Spleen (tissue), 11 donors: Measurements from ENCODE around the gene TSSC4. TPM values are rescaled to one million over a fixed set of nuclear protein-coding genes. Genes with fewer than 3 reads are reported as not detected.

ENCODE experiments used
- DNase-seq: peaks from one replicate; pipeline ENCODE4 v3.0.0-alpha.2; 2020
- H3K27ac ChIP-seq, 8 donors: fragments of 200-600 bp; sonication (generic) in 7 of 8; 1 replicate in 4 of 8; 2 replicates in 4 of 8; pipeline versions ENCODE4 v1.5.0 to v1.8.0; 2016 to 2021; ENCODE audit warnings: inconsistent platforms in 4 of 8, mild to moderate bottlenecking in 4 of 8, moderate library complexity in 1 of 8
- H3K27me3 ChIP-seq, 7 donors: fragments of 200-600 bp; sonication (generic) in 6 of 7; replicated peaks in 1 of 7; 1 replicate in 4 of 7; 2 replicates in 3 of 7; pipeline versions ENCODE4 v1.5.0 to v1.8.0; 2016 to 2021; ENCODE audit warnings: inconsistent platforms in 3 of 7, mild to moderate bottlenecking in 1 of 7
- H3K36me3 ChIP-seq, 6 donors: fragments of 200-600 bp; sonication (generic) in 5 of 6; 1 replicate in 4 of 6; 2 replicates in 2 of 6; pipeline versions ENCODE4 v1.5.0 to v1.8.0; 2016 to 2021; ENCODE audit warnings: inconsistent platforms in 2 of 6
- H3K4me1 ChIP-seq, 6 donors: fragments of 200-600 bp; sonication (generic) in 5 of 6; 1 replicate in 3 of 6; 2 replicates in 3 of 6; pipeline versions ENCODE4 v1.5.0 to v1.8.0; 2016 to 2021; ENCODE audit warnings: inconsistent platforms in 3 of 6
- H3K4me3 ChIP-seq, 8 donors: fragments of 200-600 bp; sonication (generic) in 7 of 8; 1 replicate in 4 of 8; 2 replicates in 4 of 8; pipeline versions ENCODE4 v1.5.0 to v1.8.0; 2016 to 2021; ENCODE audit warnings: inconsistent platforms in 4 of 8, mild to moderate bottlenecking in 4 of 8, moderate library complexity in 2 of 8
- H3K9me3 ChIP-seq, 8 donors: fragments of 200-600 bp; sonication (generic) in 7 of 8; 1 replicate in 4 of 8; 2 replicates in 4 of 8; pipeline versions ENCODE4 v1.5.0 to v1.8.0; 2016 to 2021; ENCODE audit warnings: inconsistent platforms in 4 of 8
- POLR2A ChIP-seq, 3 donors: fragments of 450-650 bp; IDR thresholded peaks; one replicate each; pipeline ENCODE4 v1.5.1; 2017; ENCODE audit warnings: antibody characterized with exemption in 3 of 3, mild to moderate bottlenecking in 1 of 3
- POLR2AphosphoS5 ChIP-seq, 3 donors: sonication (generic); formaldehyde crosslinking; IDR thresholded peaks; one replicate each; pipeline ENCODE4 v1.5.1; 2017; ENCODE audit warnings: antibody characterized with exemption in 3 of 3
- WGBS, 5 donors: extraction: QIAGEN DNeasy Blood & Tissue Kit in 3 of 5; methylation state at CpG; one replicate each; pipeline versions ENCODE4 v1.1.5 to v1.1.7; 2013 to 2018; 5-methylcytosine and 5-hydroxymethylcytosine counted together
- intact Hi-C: fragments of 100-400 bp; cut with DNase I; formaldehyde crosslinking; loops from one replicate; pipeline ENCODE4 v1.15.0; 2023; ENCODE audit warnings: low total_unique reads
- polyA plus RNA-seq, 3 donors: library from polyadenylated mRNA; stranded (reverse); fragments of 200-250 nt; gene quantifications; one replicate each; pipeline ENCODE4 v1.2.1, GENCODE V29; 2013
- total RNA-seq, 7 donors: library from RNA; depleted of rRNA in 3 of 7; stranded (reverse); fragments of >200 nt in 3 of 7; fragmentation: NEBNext Ultra II Directional in 4 of 7; extraction: Animal tissue kit (Norgen Biotek cat#: 25700) in 4 of 7; gene quantifications; one replicate each; pipeline versions ENCODE4 v1.1.0 to v1.2.1, GENCODE V29; 2016 to 2021
- TF ChIP-seq, protein P1 (sequence below), 11 experiments: fragments of 200-600 bp in 7 of 11; fragments of 450-650 bp in 4 of 11; sonication (generic) in 4 of 11; IDR thresholded peaks in 8 of 11; conservative IDR thresholded peaks in 3 of 11; 1 replicate in 7 of 11; 2 replicates in 4 of 11; pipeline versions ENCODE4 v1.4.0 to v1.8.0; 2016 to 2021; ENCODE audit warnings: antibody characterized with exemption in 11 of 11, inconsistent platforms in 4 of 11, mild to moderate bottlenecking in 1 of 11
- donor health status: healthy with polysubstance abuse.
- donor health status: DM: no; HTN: no; CAD: no; lungs with moderate emphysema.
- donor health status: DM: no; HTN: no; CAD: no.
- donor health status: Bipolar disorder and iron deficiency.
- donor health status: healthy.
- donor health status: DM: no; HTN: no; CAD: no.
- donor health status: DM: yes; HTN: yes; CAD: no.

TSSC4 gene
- total and polyA plus RNA-seq, 10 donors: 28.7 to 94.4 (median 43.7) TPM

GRCh38 chr11:2382936-2383851 is 17.4 kb upstream of the TSSC4 start:
- Histone ChIP-seq H3K36me3 (peaks cover 0 to 20% (median 0%) of the 10 kb centered on the region in 6 donors), H3K27ac (peak overlapping the region; percentile 68 to 98 (median 92)), H3K9me3 (no peaks in the 10 kb centered on the region), H3K27me3 (peaks cover 0 to under 1% (median 0%) of the 10 kb centered on the region in 7 donors), H3K4me3 (peak overlapping the region in 4 of 8 donors; percentile 1 to 66 (median 8)), H3K4me1 (peaks cover 77 to 100% (median 97%) of the 10 kb centered on the region in 6 donors)
- intact Hi-C loops: no loop called here
- peak; percentile 86 for DNase-seq
- TF ChIP-seq POLR2A (IDR thresholded peaks at IDR 0.05): no peak
- TF ChIP-seq, protein P1, sequence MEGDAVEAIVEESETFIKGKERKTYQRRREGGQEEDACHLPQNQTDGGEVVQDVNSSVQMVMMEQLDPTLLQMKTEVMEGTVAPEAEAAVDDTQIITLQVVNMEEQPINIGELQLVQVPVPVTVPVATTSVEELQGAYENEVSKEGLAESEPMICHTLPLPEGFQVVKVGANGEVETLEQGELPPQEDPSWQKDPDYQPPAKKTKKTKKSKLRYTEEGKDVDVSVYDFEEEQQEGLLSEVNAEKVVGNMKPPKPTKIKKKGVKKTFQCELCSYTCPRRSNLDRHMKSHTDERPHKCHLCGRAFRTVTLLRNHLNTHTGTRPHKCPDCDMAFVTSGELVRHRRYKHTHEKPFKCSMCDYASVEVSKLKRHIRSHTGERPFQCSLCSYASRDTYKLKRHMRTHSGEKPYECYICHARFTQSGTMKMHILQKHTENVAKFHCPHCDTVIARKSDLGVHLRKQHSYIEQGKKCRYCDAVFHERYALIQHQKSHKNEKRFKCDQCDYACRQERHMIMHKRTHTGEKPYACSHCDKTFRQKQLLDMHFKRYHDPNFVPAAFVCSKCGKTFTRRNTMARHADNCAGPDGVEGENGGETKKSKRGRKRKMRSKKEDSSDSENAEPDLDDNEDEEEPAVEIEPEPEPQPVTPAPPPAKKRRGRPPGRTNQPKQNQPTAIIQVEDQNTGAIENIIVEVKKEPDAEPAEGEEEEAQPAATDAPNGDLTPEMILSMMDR (IDR thresholded peaks at IDR 0.05 in 8 of 11, conservative IDR thresholded peaks at IDR 0.05 in 3 of 11): no peak
- TF ChIP-seq POLR2AphosphoS5 (IDR thresholded peaks at IDR 0.05): peak; percentile 75 to 79 (median 78)
- 28 to 44% (median 40%) methylated on average over 12 to 26 of the region's 26 CpGs for WGBS, 5 donors

- Histone ChIP-seq H3K27me3 (no peaks in the 10 kb centered on the region), H3K4me1 (peaks cover 86 to 100% (median 97%) of the 10 kb centered on the region in 6 donors), H3K36me3 (peaks cover 0 to 27% (median 0%) of the 10 kb centered on the region in 6 donors), H3K4me3 (peak overlapping the region in 6 of 8 donors; percentile 10 to 66 (median 28)), H3K9me3 (no peaks in the 10 kb centered on the region), H3K27ac (peak overlapping the region; percentile 68 to 98 (median 92))
- TF ChIP-seq POLR2A (IDR thresholded peaks at IDR 0.05): no peak
- peak in 1 of 3 donors; percentile 52 for TF ChIP-seq POLR2AphosphoS5 (IDR thresholded peaks at IDR 0.05)
- TF ChIP-seq, protein P1 (IDR thresholded peaks at IDR 0.05 in 8 of 11, conservative IDR thresholded peaks at IDR 0.05 in 3 of 11): no peak
- WGBS, 5 donors: 44 to 58% (median 53%) methylated on average over 26 to 33 of the region's 33 CpGs
- intact Hi-C loops: no loop called here
- DNase-seq: peak; percentile 89
Measured at GRCh38 chr11:2383852-2384804, 16.4 kb upstream of the TSSC4 start.

DNA sequence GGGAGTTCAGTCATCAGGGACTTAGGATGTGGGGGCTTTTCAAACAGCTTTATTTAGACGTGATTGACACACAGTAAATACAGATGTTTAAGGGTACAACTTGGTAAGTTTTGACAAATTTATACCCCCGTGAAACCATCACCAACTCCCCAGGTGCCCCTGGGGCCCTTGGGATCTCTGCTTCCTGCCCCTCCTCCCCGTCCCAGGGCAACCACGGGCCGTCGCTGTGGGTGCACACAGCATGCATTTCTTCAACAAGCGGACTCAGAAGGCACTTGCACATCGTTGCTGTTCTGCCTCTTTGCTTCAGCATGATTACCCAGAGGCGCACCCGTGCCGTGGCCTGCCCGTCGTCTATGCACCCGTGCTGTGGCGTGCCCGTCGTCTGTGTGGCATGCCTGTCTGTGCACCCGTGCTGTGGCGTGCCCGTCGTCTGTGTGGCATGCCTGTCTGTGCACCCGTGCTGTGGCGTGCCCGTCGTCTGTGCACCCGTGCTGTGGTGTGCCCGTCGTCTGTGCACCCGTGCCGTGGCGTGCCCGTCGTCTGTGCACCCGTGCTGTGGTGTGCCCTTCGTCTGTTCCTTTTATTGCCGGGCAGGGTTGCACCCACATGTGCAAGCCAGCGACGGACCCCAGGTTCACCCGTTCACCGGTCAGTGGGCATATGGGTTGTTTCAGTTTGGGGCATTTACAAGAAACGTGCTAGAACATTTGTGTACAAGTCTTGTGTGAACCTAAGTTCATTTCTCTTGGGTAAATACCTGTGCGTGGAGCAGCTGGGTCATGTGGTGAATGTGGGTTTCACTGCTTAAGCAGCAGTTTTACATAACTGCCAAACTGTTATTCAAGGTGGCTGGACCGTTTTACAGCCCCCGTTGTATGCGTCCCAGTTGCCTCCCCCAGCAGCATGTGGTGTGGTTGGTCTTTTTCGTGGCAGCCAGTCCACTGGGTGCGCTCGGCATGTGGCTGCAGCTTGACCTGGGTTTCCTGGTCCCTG is 15.1 kb upstream of the TSSC4 start:
- peaks cover 91 to 100% (median 99%) of the 10 kb centered on the region in 6 donors for H3K4me1 ChIP-seq
- intact Hi-C loops: no loop called here

More for the DNA sequence above, 15.1 kb upstream of the TSSC4 start:
- Histone ChIP-seq H3K36me3 (peaks cover 0 to 35% (median 0%) of the 10 kb centered on the region in 6 donors), H3K9me3 (no peaks in the 10 kb centered on the region), H3K27me3 (no peaks in the 10 kb centered on the region), H3K4me3 (peak overlapping the region in 6 of 8 donors; percentile 19 to 66 (median 28)), H3K27ac (peak overlapping the region; percentile 13 to 98 (median 88))
- DNase-seq: peak; percentile 90
- 43 to 59% (median 48%) methylated on average over 34 to 48 of the region's 48 CpGs for WGBS, 5 donors
- TF ChIP-seq POLR2A (IDR thresholded peaks at IDR 0.05) (no peak), POLR2AphosphoS5 (IDR thresholded peaks at IDR 0.05) (peak; percentile 73 to 82 (median 74))
- TF ChIP-seq, protein P1 (IDR thresholded peaks at IDR 0.05 in 8 of 11, conservative IDR thresholded peaks at IDR 0.05 in 3 of 11): no peak
